HFF-Myc (cell line): Measurements from ENCODE around the gene TBXT.
"Not testable (repeated sequence)": the region's sequence is repeated elsewhere in the genome, so short reads cannot be mapped to it uniquely, and the experiment has no call there.

Experiments
- DNase-seq: peaks from one replicate; pipeline ENCODE4 v3.0.0-alpha.2; 2011; ENCODE audit warnings: low read depth; ENCODE audit errors: extremely low read depth
- H3K4me3 ChIP-seq: replicated peaks from 2 replicates; pipeline ENCODE4 v1.5.1; 2011; ENCODE audit warnings: low read depth, mild to moderate bottlenecking, control low read depth, low read length
- TF ChIP-seq, protein P1 (sequence below): IDR thresholded peaks from 2 replicates; pipeline ENCODE4 v1.5.1; 2012; ENCODE audit warnings: mild to moderate bottlenecking, low read depth, low read length, control low read depth; ENCODE audit errors: missing control alignments

Gene TBXT

GRCh38 chr6:166192557-166192956 lies 24.9 kb upstream of the TBXT start:
- H3K4me3 ChIP-seq, result no peak overlapping the region
- TF ChIP-seq, protein P1, sequence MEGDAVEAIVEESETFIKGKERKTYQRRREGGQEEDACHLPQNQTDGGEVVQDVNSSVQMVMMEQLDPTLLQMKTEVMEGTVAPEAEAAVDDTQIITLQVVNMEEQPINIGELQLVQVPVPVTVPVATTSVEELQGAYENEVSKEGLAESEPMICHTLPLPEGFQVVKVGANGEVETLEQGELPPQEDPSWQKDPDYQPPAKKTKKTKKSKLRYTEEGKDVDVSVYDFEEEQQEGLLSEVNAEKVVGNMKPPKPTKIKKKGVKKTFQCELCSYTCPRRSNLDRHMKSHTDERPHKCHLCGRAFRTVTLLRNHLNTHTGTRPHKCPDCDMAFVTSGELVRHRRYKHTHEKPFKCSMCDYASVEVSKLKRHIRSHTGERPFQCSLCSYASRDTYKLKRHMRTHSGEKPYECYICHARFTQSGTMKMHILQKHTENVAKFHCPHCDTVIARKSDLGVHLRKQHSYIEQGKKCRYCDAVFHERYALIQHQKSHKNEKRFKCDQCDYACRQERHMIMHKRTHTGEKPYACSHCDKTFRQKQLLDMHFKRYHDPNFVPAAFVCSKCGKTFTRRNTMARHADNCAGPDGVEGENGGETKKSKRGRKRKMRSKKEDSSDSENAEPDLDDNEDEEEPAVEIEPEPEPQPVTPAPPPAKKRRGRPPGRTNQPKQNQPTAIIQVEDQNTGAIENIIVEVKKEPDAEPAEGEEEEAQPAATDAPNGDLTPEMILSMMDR, result no peak
- no peak for DNase-seq

DNA sequence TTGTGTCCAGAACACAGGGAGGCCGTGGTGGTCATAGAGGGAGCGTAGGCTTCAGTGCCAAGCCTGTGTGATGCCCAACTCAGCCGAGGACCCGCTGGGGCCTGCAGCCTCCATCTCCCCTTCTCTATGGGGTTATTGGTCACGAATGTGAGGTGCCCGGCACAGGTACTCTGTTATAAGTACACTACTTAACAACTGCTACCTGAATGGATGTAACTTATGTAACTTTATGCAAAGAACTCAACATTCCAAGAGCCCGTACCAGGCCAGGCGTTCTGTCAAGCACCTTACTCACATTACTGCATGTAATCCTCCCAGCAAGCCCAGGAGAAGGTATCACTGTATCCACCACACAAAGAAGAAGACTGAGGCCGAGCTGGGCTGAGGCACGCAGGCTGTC lies 24.5 kb upstream of the TBXT start:
- no peak overlapping the region for H3K4me3 ChIP-seq
- no peak for DNase-seq
- TF ChIP-seq, protein P1, result no peak

DNA sequence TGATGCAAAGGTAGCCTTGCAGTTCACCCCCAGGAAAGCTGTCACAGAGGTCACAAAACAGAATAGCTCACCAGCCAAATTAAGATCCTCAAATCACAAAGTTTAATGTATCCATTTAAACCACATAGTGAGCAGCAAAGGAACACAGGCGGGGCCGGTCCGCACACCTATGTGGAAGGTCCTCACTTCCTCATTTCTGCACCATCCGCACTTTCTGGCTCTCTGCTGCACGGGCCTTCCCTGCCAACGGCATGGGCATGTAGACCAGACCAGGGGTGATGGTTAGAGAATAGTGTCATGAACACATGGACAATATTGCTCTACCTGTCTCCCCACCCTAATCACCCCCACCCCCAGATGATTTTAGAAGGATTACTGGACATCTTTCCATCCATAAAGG lies 12.1 kb upstream of the TBXT start:
- no peak overlapping the region for H3K4me3 ChIP-seq
- DNase-seq, result no peak
- TF ChIP-seq, protein P1, result no peak

- H3K4me3 ChIP-seq, result no peak overlapping the region
- no peak for DNase-seq
- TF ChIP-seq, protein P1, result no peak
These were observed 8.5 kb upstream of the TBXT start for GRCh38 chr6:166176106-166176505.

DNA sequence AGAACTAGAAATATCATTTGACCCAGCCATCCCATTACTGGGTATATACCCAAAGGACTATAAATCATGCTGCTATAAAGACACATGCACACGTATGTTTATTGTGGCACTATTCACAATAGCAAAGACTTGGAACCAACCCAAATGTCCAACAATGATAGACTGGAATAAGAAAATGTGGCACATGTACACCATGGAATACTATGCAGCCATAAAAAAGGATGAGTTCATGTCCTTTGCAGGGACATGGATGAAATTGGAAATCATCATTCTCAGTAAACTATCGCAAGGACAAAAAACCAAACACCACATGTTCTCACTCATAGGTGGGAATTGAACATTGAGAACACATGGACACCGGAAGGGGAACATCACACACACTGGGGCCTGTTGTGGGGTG lies 7.4 kb upstream of the TBXT start:
- not testable (repeated sequence) for H3K4me3 ChIP-seq, DNase-seq

GRCh38 chr6:166174031-166174430 lies 6.4 kb upstream of the TBXT start:
- H3K4me3 ChIP-seq, result no peak overlapping the region
- DNase-seq, result no peak
- TF ChIP-seq, protein P1, result no peak

GRCh38 chr6:166173281-166173951 lies 5.8 kb upstream of the TBXT start:
- no peak overlapping the region for H3K4me3 ChIP-seq
- TF ChIP-seq, protein P1, result no peak
- DNase-seq, result no peak
